Hematopoietic multipotent progenitor cell treated with erythropoietin and hydrocortisone succinate and interleukin-3 and kit ligand, for 6 days (in vitro differentiated cells): ENCODE measurements around the gene C1R.
A peak's percentile ranks its signal among the peaks of the same experiment; 100 is the strongest.

ENCODE experiments used
- DNase-seq: peaks from one replicate; pipeline ENCODE4 v3.0.0-alpha.2; 2015

C1R gene

DNA sequence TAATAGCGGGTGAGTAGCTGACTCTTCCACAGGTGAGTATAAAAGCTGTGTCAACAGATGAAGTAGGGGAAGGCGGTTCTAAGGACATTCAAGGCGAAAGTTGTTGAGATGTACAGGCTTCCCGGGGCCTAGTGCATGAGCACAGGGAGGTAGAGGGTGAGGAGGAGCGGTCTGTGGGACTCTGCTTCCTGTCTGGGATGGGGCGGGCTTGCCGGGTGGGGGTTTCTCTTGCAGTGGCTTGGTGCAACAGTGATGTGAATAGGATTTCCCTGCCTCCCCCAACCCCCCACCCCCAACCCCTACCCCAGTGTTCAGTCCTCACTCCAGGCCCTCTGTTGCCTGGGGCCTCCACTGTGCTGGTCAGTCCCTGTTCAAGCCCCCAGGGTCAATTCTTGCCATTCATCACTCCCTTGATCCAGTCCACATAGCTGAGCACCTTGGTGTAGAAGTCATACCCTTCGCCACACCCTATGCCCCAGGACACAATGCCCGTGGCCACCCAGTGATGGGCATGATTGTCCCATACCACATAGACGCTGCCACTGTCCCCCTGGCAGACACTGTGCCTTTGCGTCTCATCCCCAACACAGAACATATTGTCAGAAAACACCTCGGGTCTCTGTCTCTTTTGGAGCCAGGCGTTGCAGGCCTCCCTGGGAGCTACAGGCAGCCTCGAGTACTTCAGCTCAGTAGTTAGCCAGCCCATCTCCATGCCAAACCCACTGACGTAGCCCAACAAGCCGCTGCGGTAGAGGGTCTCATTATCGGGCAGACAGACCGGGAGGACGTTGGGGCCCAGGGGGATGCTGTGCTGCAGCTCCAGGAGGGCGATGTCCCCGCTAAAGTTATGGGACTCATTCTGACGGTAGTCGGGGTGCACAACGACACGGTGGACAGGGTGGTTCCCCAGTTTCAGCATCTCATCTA lies 4.0 kb upstream of the C1R start:
- no peak for DNase-seq

DNA sequence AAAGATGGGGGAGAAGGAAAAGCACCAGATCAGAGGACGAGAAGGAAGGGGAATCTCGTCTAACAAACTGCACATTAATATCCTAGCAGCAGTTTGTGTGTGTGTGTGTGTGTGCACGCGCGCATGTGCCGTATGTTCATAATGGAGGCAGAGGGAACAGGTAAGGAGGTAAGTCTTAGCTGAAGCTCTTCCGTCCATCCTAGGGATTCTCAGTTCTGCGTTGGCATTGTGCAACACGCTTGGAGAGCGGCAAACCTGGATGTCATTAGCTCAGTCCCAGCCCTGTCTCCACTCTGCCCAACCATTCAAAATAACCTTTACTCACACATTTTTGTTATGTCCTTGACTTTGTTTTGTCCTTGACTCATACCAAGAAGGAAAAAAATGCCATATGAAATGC lies 1.6 kb upstream of the C1R start:
- DNase-seq, result no peak

DNA sequence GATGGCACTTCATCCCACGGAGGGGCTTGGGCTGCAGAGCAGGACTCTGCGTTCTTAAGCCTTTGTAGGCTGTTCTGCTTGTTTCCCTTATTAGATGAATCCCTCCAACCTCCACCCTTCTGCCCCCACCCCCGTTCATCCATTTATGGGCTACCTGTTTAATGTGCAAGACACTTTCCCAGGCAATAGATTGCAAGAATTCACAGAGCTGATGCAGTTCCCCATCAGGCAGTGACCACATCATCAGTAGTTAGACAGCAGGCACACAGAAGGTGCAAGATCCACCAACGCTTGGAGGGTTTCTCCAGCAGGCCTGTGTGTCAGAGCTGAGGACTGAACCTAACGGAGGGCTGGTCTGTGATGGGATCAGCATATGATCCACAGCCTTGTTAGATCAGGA lies 1.2 kb upstream of the C1R start:
- no peak for DNase-seq

DNA sequence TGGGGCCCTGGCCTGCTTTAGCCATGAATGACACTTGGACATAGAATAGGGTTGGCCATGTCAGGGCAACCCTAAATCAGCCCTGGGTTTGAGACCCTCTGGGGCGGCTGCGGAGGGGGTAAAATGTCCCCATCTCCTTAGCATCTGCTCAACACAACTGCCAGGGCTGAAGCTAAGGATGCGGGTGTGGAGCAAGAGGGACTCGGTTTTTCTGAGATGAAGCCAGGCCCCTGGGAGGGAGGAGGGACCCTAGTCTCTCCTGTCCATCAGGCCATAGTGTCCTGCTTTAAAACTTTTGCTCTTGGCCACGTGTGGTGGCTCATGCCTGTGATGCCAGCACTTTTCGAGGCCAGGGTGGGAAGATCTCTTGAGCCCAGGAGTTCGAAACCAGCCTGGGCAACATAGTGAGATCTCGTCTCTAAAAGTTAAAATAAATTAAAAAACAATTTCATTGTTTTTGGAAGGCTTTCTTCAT lies 778 bp upstream of the C1R start:
- DNase-seq, result no peak

DNA sequence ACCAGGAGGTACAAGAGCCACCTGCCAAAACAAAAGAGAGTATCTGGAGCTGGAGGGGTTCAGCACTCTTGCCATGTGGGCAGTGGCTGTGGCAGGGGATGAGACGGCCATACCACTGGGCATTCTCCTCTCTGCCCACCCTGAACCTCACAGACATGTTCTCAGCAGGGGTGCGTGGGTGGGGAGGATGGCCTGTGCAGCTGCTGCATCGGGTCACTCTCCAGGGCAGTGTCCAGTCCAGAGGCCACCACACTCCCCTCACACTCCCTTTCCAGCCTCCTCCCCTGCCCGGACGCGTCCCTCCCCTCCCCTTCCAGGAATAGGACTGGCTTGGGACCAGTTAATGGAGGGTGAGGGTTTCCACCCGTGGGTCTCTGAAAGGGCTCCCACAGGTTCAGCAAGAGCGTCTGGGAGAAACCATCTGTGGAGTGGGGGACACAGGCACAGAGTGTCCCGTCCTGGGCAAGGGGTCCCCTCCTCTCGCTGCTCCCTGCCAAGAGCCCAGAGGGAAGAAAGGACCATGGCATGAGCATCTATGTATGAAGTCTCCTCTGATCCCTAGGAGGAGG lies 501 bp downstream of the C1R start:
- no peak for DNase-seq

DNA sequence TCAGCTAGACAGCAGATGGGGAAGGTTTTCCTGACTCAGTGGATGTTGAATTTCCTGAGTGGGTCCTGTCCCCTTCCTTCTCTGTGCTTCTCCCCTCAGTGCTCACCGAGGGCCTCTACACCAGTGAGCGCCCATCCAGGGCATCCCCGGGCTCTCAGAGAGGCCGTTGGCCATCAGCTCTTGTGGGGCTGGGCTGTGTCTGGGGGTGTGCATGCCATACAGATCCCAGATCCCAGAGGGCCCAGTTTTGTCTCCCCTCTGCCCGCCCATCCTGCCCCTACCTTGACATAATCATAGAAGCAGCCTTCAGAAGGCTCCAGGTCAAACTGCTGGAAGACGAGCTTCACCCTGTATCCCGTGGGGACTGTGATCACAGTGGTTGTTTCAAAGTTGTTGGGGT lies 1.1 kb downstream of the C1R start:
- DNase-seq, result no peak

DNA sequence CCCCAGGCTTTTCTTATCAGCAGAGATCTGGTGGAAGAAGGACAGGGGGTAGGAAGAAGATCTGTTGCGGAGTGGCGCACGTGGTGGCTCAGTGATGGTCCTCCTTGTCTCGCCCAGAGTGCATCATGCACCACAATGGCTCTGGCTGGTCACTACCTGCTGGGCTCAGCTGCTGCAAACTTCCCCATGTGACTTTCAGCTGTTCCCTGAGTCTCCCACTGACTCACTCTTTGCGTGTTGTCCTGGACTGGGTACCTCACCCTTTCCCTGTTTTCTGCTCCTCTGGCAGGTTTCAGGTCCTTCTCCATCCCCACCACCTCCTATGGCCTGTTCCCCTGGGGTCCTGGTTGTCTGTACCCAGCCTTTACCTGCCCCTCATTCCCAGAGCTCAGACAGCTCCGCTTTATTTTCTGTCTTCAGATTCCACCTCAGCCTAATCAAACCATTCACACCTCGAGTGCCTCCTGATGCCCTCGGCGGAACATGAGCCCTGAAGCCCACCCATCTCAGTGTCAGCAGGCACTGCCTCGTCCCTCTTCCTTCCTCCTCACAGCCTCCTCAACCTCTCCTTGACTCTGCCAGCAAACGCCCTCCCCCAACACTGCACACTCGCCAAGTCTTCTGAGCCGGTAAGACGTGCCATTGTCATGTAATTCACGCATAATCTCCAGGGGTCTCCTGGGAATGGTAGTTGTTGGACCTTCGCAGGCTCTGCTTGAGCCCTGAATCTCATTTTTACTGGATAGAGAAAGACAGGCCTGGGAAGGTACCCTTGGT lies 1.8 kb downstream of the C1R start:
- no peak for DNase-seq

DNA sequence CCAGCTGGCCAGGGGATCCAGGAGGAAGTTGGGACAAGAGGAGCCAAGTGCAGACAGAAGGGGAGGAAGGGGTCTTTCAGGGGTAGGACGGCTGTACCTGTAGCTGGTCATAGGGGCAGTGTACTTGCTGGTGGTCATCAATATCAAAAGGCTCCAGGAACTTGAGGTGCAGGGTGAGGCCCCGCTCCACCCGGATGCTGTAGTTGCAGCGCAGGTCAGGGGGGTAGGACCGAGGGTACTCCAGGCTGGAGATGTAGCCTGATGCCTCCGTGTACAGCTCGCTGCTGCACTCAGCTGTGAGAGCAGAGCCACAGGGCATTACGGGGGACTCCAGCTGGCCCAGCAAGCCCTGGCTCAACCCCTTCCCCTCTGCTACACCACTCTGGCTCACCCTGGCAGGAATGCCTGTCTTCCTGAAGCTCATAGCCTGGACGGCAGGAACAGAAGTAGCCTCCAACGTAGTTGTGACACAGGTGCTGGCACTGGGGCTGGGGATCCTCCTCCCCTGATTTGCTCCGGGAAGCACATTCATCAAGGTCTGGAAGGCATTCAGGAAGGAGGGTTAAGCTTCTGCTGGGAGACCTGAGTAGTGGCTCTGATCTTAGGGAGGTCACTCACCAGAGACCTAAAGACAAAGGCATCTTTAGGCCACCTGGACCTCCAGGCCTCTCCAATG lies 2.9 kb downstream of the C1R start:
- DNase-seq, result no peak

DNA sequence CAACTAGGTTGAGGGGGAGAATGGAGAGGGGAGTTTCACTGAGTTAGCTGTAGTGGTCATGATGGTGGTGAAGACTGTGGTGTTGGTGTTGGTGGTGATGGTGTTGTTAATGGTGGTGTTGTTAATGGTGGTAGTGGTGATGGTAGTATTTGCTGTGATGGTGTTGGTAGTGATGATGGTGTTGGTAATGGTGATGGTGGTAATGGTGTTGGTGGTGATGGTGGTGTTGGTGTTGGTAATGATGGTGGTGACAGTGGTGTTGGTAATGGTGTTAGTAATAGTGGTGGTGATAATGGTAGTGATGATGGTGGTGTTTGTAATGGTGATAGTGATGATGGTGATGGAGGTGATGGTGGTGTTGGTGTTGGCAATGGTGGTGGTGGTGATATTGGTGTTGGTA lies 9.1 kb downstream of the C1R start:
- no peak for DNase-seq

DNA sequence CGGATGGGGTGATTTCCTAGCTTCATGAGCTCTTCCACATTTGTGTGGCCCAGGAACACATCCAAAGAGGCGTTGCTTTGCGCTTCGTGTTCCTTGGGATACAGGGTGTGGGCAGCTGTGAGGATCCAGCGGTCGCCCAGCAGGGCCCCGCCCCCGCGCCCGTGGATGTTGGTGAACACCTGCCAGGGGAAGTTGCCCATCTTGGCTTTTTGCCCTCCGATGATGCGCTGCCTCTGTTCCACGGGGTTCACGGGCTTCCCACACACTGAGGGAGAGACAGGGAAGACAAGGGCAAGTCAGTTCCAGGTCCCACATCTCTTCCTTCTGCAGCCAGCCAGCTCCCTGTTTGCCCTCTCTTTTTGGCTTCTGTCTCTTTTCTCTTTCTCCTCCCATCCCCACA lies 11.2 kb downstream of the C1R start:
- no peak for DNase-seq

DNA sequence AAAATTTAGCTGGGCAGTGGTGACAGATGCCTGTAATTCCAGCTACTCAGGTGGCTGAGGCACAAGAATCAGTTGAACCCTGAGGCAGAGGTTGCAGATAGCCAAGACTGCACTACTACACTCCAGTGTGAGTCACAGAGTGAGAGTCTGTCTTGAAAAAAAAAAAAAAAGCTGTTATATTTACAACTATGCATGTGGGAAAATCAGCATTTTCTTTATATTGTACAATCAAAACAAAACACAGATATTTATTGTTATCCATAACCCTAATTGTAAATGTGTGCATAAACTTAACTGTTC lies 12.5 kb downstream of the C1R start:
- no peak for DNase-seq

DNA sequence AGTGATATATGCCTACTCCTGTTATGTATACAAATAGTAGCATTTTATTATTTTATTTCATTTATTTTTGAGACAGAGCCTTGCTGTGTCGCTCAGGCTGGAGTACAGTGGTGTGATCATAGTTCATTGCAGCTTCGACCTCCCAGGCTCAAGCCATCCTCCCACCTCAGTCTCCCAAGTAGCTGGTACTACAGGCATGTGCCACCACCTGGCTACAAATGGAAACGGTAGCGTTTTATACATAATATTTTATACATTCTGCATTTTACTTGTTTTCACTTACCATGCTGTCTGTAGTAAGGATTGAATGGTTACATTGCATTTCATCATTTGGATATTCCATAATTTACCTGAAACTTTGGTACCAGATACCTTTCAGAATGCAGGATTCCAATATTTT lies 14.1 kb downstream of the C1R start:
- peak; percentile 26 for DNase-seq

DNA sequence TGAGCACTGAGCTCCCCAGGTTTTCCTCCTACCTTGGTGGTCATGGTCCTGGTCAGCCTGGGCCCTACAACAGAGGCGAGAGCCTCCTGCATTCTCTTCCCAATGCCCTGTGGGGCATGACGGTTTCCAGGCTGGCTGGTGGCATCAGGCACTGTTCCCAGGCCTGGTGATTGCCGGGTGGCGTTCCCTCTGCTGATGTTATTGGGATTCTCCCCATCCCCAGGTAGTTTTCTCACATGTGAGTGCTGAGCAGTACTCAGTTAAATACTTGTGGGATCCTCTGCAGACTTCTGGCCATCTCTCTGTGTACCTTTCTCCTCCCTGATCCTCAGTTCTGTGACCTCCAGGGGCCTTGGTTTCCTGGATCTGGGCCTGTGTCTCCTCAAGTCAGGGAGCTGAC lies 15.8 kb downstream of the C1R start:
- no peak for DNase-seq

DNA sequence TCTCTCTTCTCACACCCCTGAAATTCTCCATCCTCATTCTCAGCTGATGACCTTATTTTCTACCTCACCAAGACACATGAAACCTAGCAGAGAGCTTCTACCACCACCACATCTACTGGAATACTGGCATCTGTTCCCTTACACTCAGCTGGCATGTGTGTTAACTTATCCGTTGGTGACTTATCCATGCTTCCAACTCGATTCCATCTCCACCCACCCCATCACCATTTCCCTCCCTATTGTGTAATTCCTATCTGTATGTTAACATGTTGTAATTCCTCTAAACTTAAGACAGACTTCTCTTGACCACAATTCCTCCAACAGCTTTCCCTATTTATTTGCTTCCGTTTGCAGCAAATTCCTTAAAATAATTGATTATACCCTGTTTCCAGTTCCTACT lies 16.3 kb downstream of the C1R start:
- no peak for DNase-seq

DNA sequence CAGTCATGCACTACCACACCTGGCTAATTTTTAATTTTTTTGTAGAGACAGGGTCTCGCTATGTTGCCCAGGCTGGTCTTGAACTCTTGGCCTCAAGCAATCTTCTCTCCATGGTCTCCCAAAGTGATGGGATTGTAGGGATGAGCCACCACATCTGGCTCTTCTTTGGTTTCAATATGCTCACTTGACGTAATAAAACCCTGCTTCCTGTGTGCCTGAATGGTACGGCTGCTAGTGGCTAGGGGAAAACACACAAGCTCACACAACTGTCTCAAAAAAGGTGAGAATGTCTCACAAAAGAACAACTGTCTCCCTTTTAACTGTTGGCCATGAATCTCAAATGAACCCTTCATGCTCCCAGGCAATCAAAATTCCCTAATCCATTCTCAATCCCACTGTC lies 16.7 kb downstream of the C1R start:
- no peak for DNase-seq

DNA sequence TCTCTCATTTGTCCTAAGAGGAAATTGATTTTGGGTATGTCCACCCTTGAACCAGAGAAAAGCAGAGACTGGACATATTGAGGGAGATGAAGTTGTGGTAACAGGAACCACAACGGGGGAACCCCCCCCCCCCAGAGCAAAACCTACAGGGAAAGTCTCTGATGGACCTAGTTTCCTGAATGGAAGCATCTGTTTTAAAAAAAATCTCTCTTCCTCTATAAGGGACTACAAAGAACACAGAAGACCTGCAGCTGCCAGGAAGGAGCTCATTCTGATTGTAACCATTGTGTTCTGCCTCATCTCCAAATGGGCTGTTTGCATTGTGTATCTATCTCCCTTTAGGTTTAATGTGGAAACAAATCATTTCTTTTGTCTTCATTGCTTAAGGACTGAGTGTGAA lies 18.3 kb downstream of the C1R start:
- no peak for DNase-seq

DNA sequence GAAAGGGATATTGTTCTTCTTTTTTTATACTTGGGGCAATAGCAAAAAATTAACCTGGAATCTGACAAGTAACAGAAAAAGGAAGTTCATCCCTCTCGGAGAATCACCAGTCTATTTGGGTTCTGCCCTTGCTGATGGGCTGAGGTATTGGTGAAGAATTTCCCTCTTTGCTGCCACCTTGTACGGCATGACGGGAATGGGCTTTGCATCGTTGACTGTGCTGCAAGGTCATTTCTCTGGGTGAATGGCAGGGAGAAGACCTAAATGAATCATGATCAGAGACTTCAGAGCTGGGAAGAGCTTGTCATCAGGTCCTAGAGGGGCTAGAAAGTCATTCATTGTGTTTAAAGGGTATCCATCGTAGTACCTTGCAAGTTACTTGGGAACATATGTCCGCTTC lies 19.7 kb downstream of the C1R start:
- DNase-seq, result no peak

DNA sequence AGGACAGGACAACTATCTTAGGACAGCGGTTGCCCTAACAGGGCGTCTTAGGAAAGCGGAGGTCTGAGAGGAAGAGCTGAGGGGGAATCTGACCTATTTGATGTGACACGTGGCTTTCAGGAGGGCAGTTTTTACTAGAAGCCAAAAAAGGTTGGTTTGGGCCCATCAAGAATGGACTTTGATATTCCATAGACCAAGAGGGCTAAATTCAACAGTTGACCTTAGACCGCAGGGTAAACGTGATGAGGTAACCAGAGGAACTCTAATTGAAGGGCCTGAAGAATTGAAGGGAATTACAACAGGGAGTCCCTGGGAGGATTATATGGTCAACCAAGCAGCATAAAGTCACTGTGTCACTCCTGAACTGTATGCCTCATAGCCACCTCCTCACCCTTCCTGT lies 20.2 kb downstream of the C1R start:
- DNase-seq, result no peak

DNA sequence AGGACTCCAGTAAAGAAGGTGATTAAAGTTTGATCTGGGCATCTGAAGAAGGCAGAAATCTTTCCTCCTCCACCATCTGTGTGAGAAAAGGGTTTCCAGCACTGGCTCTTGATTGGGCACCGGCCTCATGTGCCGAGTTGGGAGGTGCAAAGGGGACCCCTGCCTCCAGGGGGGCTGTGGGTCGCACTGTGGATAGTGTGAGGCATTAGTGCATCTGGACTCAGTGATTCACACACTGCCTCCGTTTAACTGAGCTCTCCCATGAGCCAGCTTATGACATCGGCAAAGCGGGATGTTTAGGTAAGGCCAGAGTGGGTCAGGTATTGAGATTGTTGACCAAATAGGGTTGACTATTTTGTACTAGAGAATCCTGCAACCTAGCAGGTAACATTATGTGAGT lies 22.9 kb downstream of the C1R start:
- no peak for DNase-seq

DNA sequence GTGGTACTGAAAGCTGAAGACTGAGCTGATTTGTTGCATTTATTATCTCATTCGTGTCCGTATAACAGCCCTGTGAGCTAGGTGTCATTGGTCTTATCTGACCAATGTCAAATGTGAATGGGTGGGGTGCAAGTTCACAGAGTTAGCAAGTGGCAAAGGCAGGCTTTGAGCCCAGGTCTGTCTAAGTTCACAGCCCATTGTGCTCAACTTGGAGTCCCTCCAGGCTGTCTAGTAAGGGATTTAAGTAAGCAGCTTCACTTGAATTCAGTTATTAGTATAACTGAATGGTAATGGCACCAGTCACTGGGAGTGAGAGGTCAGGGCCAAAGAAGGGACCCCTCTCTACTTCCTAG lies 23.3 kb downstream of the C1R start:
- peak; percentile 92 for DNase-seq

DNA sequence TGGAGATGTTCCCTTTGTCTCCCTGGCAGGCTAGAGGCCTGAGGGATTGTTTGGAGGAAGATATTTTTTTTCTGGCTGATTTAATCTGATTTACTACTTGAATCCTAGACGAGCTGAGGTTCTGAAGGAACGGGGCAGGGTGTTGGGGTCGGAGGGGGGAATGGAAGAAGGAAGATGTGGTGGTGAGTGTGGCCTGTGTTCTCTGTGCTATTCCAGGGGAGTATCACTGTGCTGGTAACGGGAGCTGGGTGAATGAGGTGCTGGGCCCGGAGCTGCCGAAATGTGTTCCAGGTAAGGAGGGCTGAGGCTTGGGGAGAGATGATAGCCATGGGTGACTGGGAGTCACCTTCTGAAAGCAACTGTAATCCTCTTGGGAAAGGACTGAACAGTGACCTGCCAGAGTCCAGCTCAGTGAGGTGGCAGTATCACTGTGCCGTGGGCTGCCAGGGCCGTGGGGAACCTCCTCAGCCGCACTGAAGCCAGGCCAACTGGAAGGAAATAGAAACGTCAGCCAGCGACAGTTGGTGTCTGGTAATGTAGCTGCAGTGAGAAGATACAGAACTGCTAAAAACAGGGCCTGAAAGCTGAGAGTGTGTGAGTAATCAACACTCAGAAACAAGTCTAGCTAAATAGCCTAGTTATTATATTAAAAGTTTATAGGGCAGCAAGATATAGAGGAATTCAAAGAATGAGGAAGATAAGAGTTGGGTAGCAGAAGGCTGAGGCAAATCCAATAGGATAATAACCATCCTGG lies 23.8 kb downstream of the C1R start:
- peak; percentile 85 for DNase-seq

DNA sequence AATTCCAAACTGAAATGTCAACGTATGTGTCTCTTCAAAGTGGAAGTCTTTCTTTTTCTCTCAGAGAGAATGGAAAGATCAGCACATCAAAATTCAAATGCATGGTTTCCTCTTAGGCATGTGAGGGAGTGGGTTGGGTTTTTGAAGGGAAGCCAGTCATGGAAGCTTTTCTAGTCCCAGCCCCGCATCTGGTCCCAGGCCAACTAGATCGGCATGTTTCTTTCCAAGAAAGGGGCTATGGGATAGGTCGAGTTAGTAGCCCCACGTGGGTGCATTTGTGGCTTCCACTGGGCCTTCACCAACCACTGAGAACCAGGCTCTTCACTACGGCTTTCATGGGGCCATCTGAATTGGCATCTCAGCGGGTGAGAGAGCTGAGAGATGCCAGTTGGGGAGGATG lies 25.1 kb downstream of the C1R start:
- DNase-seq, result no peak

DNA sequence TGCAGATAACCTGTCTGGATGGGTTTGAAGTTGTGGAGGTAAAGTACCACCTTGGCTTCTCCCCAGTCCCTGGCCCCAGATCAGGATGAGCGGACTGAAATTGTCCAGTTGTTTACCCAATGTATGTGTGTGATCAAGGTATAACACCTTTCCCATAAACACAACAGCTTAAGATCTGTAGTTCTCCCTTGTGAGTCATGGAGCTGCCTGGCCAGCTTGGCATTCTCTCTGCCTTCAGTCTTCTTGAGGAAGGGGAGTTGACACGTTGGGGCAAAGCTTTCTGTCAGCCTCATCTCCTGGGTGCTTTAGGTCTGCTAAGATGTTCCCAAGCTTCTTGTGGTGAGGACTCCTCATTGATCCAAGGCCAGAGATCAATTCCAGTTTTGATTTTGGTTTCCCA lies 25.6 kb downstream of the C1R start:
- no peak for DNase-seq
